Endothelial cell of umbilical vein (primary cell): Measurements from ENCODE around the gene CPTP. TPM values are rescaled to one million over a fixed set of nuclear protein-coding genes. Genes with fewer than 3 reads are reported as not detected.
A peak's percentile ranks its signal among the peaks of the same experiment; 100 is the strongest.

Experiments used
- BruUV-seq: library from RNA; stranded (reverse); fragments of 400-500 nt; replicated peaks from 2 replicates; lab custom pipeline; 2021; lab: Mats Ljungman, UMichigan
- CTCF ChIA-PET: fragments of 300-600, 350-600 bp; sonication (Branson Sonifier 250); formaldehyde crosslinking; loops from one replicate; lab custom pipeline; 2021; ENCODE audit warnings: antibody characterized with exemption, inconsistent platforms; lab: Charles Lee
- POLR2A ChIA-PET: fragments of 300-600, 350-600 bp; sonication (Branson Sonifier 250); formaldehyde crosslinking; loops from one replicate; lab custom pipeline; 2021; ENCODE audit warnings: antibody characterized with exemption, inconsistent platforms; lab: Charles Lee
- DNase-seq: peaks from one replicate; pipeline ENCODE4 v3.0.0-alpha.2; 2011; ENCODE audit warnings: low read depth, low spot score
- FAIRE-seq: peaks from 2 replicates; lab custom pipeline; 2011; peaks lifted over from hg19 to GRCh38; lab: Jason Lieb, UNC
- H2AFZ ChIP-seq: 2 replicates; pipeline ENCODE4 v1.6.0; 2012; ENCODE audit warnings: low read depth, low read length, control low read depth, inconsistent platforms
- H3K27ac ChIP-seq: 2 replicates; pipeline ENCODE4 v1.5.1; 2011; ENCODE audit warnings: low read depth, mild to moderate bottlenecking, control low read depth, low read length, moderate library complexity; ENCODE audit not compliant: insufficient read depth
- H3K27me3 ChIP-seq, 2 experiments: 2 replicates each; pipeline versions ENCODE4 v1.6.0 to v1.6.1; 2011; ENCODE audit warnings: low read length in 2 of 2, mixed read lengths in 1 of 2; ENCODE audit not compliant: control insufficient read depth in 2 of 2, insufficient read depth in 2 of 2
- H3K36me3 ChIP-seq, 2 experiments: 2 replicates in 1 of 2; 3 replicates in 1 of 2; pipeline ENCODE4 v1.5.1; 2011; ENCODE audit warnings: low read length in 2 of 2, mild to moderate bottlenecking in 1 of 2, moderate library complexity in 1 of 2; ENCODE audit not compliant: control insufficient read depth in 2 of 2, insufficient read depth in 2 of 2; ENCODE audit errors: extremely low read depth in 1 of 2
- H3K4me1 ChIP-seq: 3 replicates; pipeline ENCODE4 v1.5.1; 2011; ENCODE audit warnings: mild to moderate bottlenecking, low read length; ENCODE audit not compliant: control insufficient read depth, insufficient read depth; ENCODE audit errors: extremely low read depth
- H3K4me2 ChIP-seq: 2 replicates; pipeline ENCODE4 v1.6.1; 2011; ENCODE audit warnings: low read length, control low read depth, mixed read lengths; ENCODE audit not compliant: insufficient read depth
- H3K4me3 ChIP-seq, 3 experiments: fragments of 200-600 bp in 1 of 3; sonication (generic), shearing (Covaris generic) in 1 of 3; replicated peaks in 1 of 3; 2 replicates each; pipeline ENCODE4 v1.5.1; 2011 to 2016; ENCODE audit warnings: control low read depth in 3 of 3, low read length in 3 of 3, mild to moderate bottlenecking in 2 of 3, inconsistent platforms in 1 of 3, low read depth in 1 of 3, moderate library complexity in 1 of 3; ENCODE audit not compliant: insufficient read depth in 1 of 3
- H3K79me2 ChIP-seq: 2 replicates; pipeline ENCODE4 v1.6.0; 2012; ENCODE audit warnings: low read length, inconsistent platforms; ENCODE audit not compliant: control insufficient read depth, insufficient read depth
- H3K9ac ChIP-seq: replicated peaks from 2 replicates; pipeline ENCODE3; 2011; ENCODE audit warnings: low read length, control low read depth; ENCODE audit not compliant: insufficient read depth; ENCODE audit errors: extremely low read depth
- H3K9me1 ChIP-seq: replicated peaks from 3 replicates; pipeline ENCODE4 v1.6.0; 2011; ENCODE audit warnings: mild to moderate bottlenecking, low read length; ENCODE audit not compliant: control insufficient read depth, insufficient read depth; ENCODE audit errors: extremely low read depth
- H3K9me3 ChIP-seq: replicated peaks from 2 replicates; pipeline ENCODE4 v1.5.1; 2012; ENCODE audit warnings: low read length, inconsistent platforms; ENCODE audit not compliant: control insufficient read depth, insufficient read depth
- H4K20me1 ChIP-seq: replicated peaks from 2 replicates; pipeline ENCODE3; 2011; ENCODE audit warnings: mild to moderate bottlenecking, low read length; ENCODE audit not compliant: control insufficient read depth, insufficient read depth; ENCODE audit errors: extremely low read depth
- CTCF ChIP-seq, 2 donors: IDR thresholded peaks; 1 replicate in 1 of 2; 2 replicates in 1 of 2; pipeline ENCODE4 v1.5.1; 2011; ENCODE audit warnings: low read length in 2 of 2, mild to moderate bottlenecking in 2 of 2, moderate library complexity in 2 of 2, control low read depth in 1 of 2, inconsistent platforms in 1 of 2, low read depth in 1 of 2; ENCODE audit not compliant: insufficient read depth in 1 of 2; ENCODE audit errors: extremely low read depth in 1 of 2
- EZH2 ChIP-seq: IDR thresholded peaks from 2 replicates; pipeline ENCODE4 v1.6.1; 2012; ENCODE audit warnings: borderline replicate concordance, low read depth, mild to moderate bottlenecking, moderate library complexity, low read length, inconsistent platforms; ENCODE audit not compliant: severe bottlenecking
- FOS ChIP-seq: IDR thresholded peaks from 2 replicates; pipeline ENCODE4 v1.6.1; 2011; ENCODE audit warnings: mild to moderate bottlenecking, low read length, moderate library complexity, borderline replicate concordance; ENCODE audit not compliant: insufficient read depth
- GATA2 ChIP-seq: IDR thresholded peaks from 2 replicates; pipeline ENCODE4 v1.7.0; 2011; ENCODE audit warnings: low read depth, mild to moderate bottlenecking, moderate library complexity, mixed read lengths, low read length; ENCODE audit not compliant: insufficient read length, insufficient read depth
- JUN ChIP-seq: IDR thresholded peaks from 2 replicates; pipeline ENCODE4 v1.6.1; 2011; ENCODE audit warnings: borderline replicate concordance, low read depth; ENCODE audit not compliant: insufficient read length, insufficient read depth
- MAX ChIP-seq: IDR thresholded peaks from 2 replicates; pipeline ENCODE4 v1.6.1; 2011; ENCODE audit not compliant: insufficient read depth, insufficient read length
- MYC ChIP-seq: IDR thresholded peaks from one replicate; pipeline ENCODE4 v1.6.1; 2011; ENCODE audit warnings: mild to moderate bottlenecking, low read depth, low read length
- POLR2A ChIP-seq: IDR thresholded peaks from 2 replicates; pipeline ENCODE4 v1.6.1; 2012; ENCODE audit warnings: low read depth, mild to moderate bottlenecking, control low read depth, low read length
- POLR2AphosphoS5 ChIP-seq: IDR thresholded peaks from 2 replicates; pipeline ENCODE4 v1.6.1; 2012; ENCODE audit warnings: low read depth, mild to moderate bottlenecking, control low read depth, low read length, moderate library complexity; ENCODE audit not compliant: insufficient read depth
- dilution Hi-C: fragments of 300-500 bp; cut with MboI; formaldehyde crosslinking; loops from one replicate; pipeline ENCODE4 v1.15.0; 2019; ENCODE audit warnings: low sequenced_read_pairs; ENCODE audit not compliant: extremely low pct_ligation_motif_present
- intact Hi-C: fragments of 100-400 bp; cut with micrococcal nuclease; formaldehyde crosslinking; loops from one replicate; pipeline ENCODE4 v1.10.0; 2022
- polyA plus RNA-seq, 4 experiments: library from polyadenylated mRNA; depleted of rRNA in 3 of 4; stranded (reverse) in 3 of 4; unstranded in 1 of 4; fragments of >200 nt; gene quantifications; 2 replicates each; pipeline versions ENCODE4 v1.2.1 to v1.2.3, GENCODE V29; 2011 to 2012; ENCODE audit warnings: missing spikeins in 1 of 4
- total RNA-seq: library from RNA; stranded (reverse); gene quantifications from 2 replicates; pipeline ENCODE4 v1.2.3, GENCODE V29; 2021

Gene CPTP
- total and polyA plus RNA-seq, 2 donors (not counting 3 experiments of a cell fraction or from before 2014, with no cell fraction given), result 20.9 to 29.5 TPM

DNA sequence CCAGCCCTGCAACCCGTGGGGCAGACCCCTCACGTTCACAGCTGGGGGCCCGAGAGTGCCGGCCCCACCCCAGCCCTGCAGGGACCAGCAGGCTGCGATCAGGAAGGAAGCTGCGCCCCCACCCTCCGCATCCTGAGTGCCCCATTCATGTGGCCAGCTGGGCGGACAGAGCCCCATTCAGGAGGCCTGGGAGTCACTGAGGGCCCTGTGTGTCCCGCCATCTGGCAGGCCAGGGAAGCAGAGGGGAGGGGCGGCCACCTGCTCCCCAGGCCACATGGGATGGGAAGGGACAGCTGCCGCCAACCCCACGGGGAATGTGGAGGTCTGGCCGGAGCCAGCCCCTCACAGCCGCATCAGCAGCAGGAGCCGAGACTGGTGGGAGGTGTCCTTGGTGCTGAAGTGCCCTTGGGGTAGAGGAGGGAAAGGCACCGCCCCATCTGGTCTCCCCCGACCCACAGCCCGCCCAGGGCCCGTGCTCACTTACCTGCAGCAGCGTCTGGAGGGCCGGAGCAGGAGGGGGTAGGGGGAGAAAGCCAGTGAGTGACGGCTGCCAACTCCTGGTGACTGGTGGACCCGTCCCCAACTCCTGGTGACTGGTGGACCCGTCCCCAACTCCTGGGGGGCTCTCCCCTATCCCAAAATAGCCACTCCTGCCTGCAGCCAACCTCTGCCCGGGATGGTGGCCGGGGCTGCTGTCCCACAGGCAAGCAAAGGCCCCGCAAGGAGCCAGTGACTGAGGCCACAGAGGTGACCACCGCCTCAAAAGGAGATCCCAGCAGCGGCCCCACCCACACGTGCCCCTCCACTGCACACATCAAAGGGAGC is 25.5 kb upstream of the CPTP start:
- intact Hi-C loops (no loop called here), dilution Hi-C loops (no loop called here)
- no peak for TF ChIP-seq EZH2
- no peak for TF ChIP-seq FOS
- TF ChIP-seq CTCF (IDR thresholded peaks at IDR 0.05; ENCODE audit: extremely low read depth in 1 of 2, insufficient read depth in 1 of 2, low read depth in 1 of 2, low read length in 2 of 2), result no peak
- no peak for TF ChIP-seq POLR2A
- TF ChIP-seq GATA2, result no peak
- TF ChIP-seq MYC, result no peak
- TF ChIP-seq POLR2AphosphoS5, result no peak
- TF ChIP-seq MAX, result no peak
- TF ChIP-seq JUN, result no peak
- Histone ChIP-seq H3K4me2 (no peak overlapping the region), H3K9me3 (no peaks in the 10 kb centered on the region), H3K9ac (no peak overlapping the region), H3K79me2 (no peaks in the 10 kb centered on the region), H3K36me3 (no peaks in the 10 kb centered on the region), H3K4me1 (no peaks in the 10 kb centered on the region), H4K20me1 (no peaks in the 10 kb centered on the region), H2AFZ (no peak overlapping the region), H3K27me3 (no peaks in the 10 kb centered on the region), H3K27ac (no peak overlapping the region), H3K9me1 (no peaks in the 10 kb centered on the region), H3K4me3 (no peak overlapping the region)
- FAIRE-seq (no peak), DNase-seq (peak; percentile 19)
- POLR2A ChIA-PET, result no interaction called here
- no TSS peak for BruUV-seq
- CTCF ChIA-PET, result no interaction called here
